ENCODE measurements around the gene FBN2.

FBN2 gene

GRCh38 chr5:128541385-128541784 lies 3.3 kb upstream of the FBN2 start:
- no peak for DNase-seq
- CTCF ChIA-PET = no interaction called here
- H3K9me3 Mint-ChIP-seq = no peaks in the 10 kb centered on the region
- H3K4me3 Mint-ChIP-seq = no peak overlapping the region
- H3K27me3 Mint-ChIP-seq = peaks cover 32% of the 10 kb centered on the region
- no peak overlapping the region for H3K27ac Mint-ChIP-seq
- H3K4me1 Mint-ChIP-seq = no peaks in the 10 kb centered on the region
- H3K36me3 Mint-ChIP-seq = peaks cover under 1% of the 10 kb centered on the region

GRCh38 chr5:128539038-128539429 lies 989 bp upstream of the FBN2 start:
- Mint-ChIP-seq H3K4me3 (no peak overlapping the region), H3K4me1 (no peaks in the 10 kb centered on the region), H3K27me3 (peaks cover 36% of the 10 kb centered on the region), H3K9me3 (no peaks in the 10 kb centered on the region), H3K27ac (no peak overlapping the region), H3K36me3 (peaks cover 2% of the 10 kb centered on the region)
- CTCF ChIA-PET = no interaction called here
- no peak for DNase-seq

GRCh38 chr5:128538250-128539037 lies 399 bp upstream of the FBN2 start:
- H3K27ac Mint-ChIP-seq = no peak overlapping the region
- peaks cover 36% of the 10 kb centered on the region for H3K27me3 Mint-ChIP-seq
- no peaks in the 10 kb centered on the region for H3K4me1 Mint-ChIP-seq
- H3K36me3 Mint-ChIP-seq = peaks cover 2% of the 10 kb centered on the region
- CTCF ChIA-PET = no interaction called here
- no peaks in the 10 kb centered on the region for H3K9me3 Mint-ChIP-seq
- no peak for DNase-seq
- H3K4me3 Mint-ChIP-seq = no peak overlapping the region

- Mint-ChIP-seq H3K4me1 (no peaks in the 10 kb centered on the region), H3K9me3 (no peaks in the 10 kb centered on the region), H3K27ac (no peak overlapping the region), H3K4me3 (no peak overlapping the region), H3K27me3 (peaks cover 36% of the 10 kb centered on the region), H3K36me3 (peaks cover 2% of the 10 kb centered on the region)
- DNase-seq = no peak
- CTCF ChIA-PET = no interaction called here
These were observed 635 bp downstream of the FBN2 start for GRCh38 chr5:128537221-128537999.

- no peak overlapping the region for H3K4me3 Mint-ChIP-seq
- H3K27me3 Mint-ChIP-seq = peaks cover 36% of the 10 kb centered on the region
- no peak overlapping the region for H3K27ac Mint-ChIP-seq
- CTCF ChIA-PET = no interaction called here
- peaks cover 2% of the 10 kb centered on the region for H3K36me3 Mint-ChIP-seq
- DNase-seq = no peak
- H3K4me1 Mint-ChIP-seq = no peaks in the 10 kb centered on the region
- H3K9me3 Mint-ChIP-seq = no peaks in the 10 kb centered on the region
These were observed 1.5 kb downstream of the FBN2 start for GRCh38 chr5:128536254-128537220.

GRCh38 chr5:128535251-128535650 lies 2.8 kb downstream of the FBN2 start:
- no peak for DNase-seq
- CTCF ChIA-PET = no interaction called here
- H3K4me3 Mint-ChIP-seq = no peak overlapping the region
- H3K36me3 Mint-ChIP-seq = peaks cover 2% of the 10 kb centered on the region
- no peaks in the 10 kb centered on the region for H3K9me3 Mint-ChIP-seq
- no peaks in the 10 kb centered on the region for H3K4me1 Mint-ChIP-seq
- peaks cover 36% of the 10 kb centered on the region for H3K27me3 Mint-ChIP-seq
- H3K27ac Mint-ChIP-seq = no peak overlapping the region

GRCh38 chr5:128534726-128535125 lies 3.3 kb downstream of the FBN2 start:
- peaks cover 2% of the 10 kb centered on the region for H3K36me3 Mint-ChIP-seq
- peaks cover 36% of the 10 kb centered on the region for H3K27me3 Mint-ChIP-seq
- CTCF ChIA-PET = no interaction called here
- H3K4me1 Mint-ChIP-seq = no peaks in the 10 kb centered on the region
- no peaks in the 10 kb centered on the region for H3K9me3 Mint-ChIP-seq
- no peak for DNase-seq
- no peak overlapping the region for H3K4me3 Mint-ChIP-seq
- H3K27ac Mint-ChIP-seq = no peak overlapping the region

- Mint-ChIP-seq H3K27me3 (peaks cover 18% of the 10 kb centered on the region), H3K4me1 (no peaks in the 10 kb centered on the region), H3K4me3 (no peak overlapping the region), H3K27ac (no peak overlapping the region), H3K9me3 (no peaks in the 10 kb centered on the region), H3K36me3 (peaks cover 2% of the 10 kb centered on the region)
- DNase-seq = no peak
- CTCF ChIA-PET = no interaction called here
These were observed 5.3 kb downstream of the FBN2 start for GRCh38 chr5:128532776-128533175.

- CTCF ChIA-PET = no interaction called here
- Mint-ChIP-seq H3K4me1 (no peaks in the 10 kb centered on the region), H3K27ac (no peak overlapping the region), H3K4me3 (no peak overlapping the region), H3K27me3 (peaks cover 12% of the 10 kb centered on the region), H3K9me3 (no peaks in the 10 kb centered on the region), H3K36me3 (peaks cover 2% of the 10 kb centered on the region)
- DNase-seq = no peak
These were observed 5.9 kb downstream of the FBN2 start for GRCh38 chr5:128532127-128532526.

GRCh38 chr5:128528637-128529255 lies 9.3 kb downstream of the FBN2 start:
- CTCF ChIA-PET = no interaction called here
- H3K27ac Mint-ChIP-seq = no peak overlapping the region
- DNase-seq = no peak
- no peak overlapping the region for H3K4me3 Mint-ChIP-seq
- H3K4me1 Mint-ChIP-seq = no peaks in the 10 kb centered on the region
- no peaks in the 10 kb centered on the region for H3K9me3 Mint-ChIP-seq
- H3K36me3 Mint-ChIP-seq = no peaks in the 10 kb centered on the region
- H3K27me3 Mint-ChIP-seq = no peaks in the 10 kb centered on the region

GRCh38 chr5:128528126-128528525 lies 9.9 kb downstream of the FBN2 start:
- no peak for DNase-seq
- CTCF ChIA-PET = no interaction called here
- H3K27ac Mint-ChIP-seq = no peak overlapping the region
- H3K9me3 Mint-ChIP-seq = no peaks in the 10 kb centered on the region
- H3K27me3 Mint-ChIP-seq = no peaks in the 10 kb centered on the region
- no peaks in the 10 kb centered on the region for H3K4me1 Mint-ChIP-seq
- no peaks in the 10 kb centered on the region for H3K36me3 Mint-ChIP-seq
- no peak overlapping the region for H3K4me3 Mint-ChIP-seq

- H3K27me3 Mint-ChIP-seq = no peaks in the 10 kb centered on the region
- H3K4me1 Mint-ChIP-seq = no peaks in the 10 kb centered on the region
- H3K9me3 Mint-ChIP-seq = no peaks in the 10 kb centered on the region
- no peak overlapping the region for H3K27ac Mint-ChIP-seq
- no peaks in the 10 kb centered on the region for H3K36me3 Mint-ChIP-seq
- CTCF ChIA-PET = no interaction called here
- DNase-seq = no peak
- H3K4me3 Mint-ChIP-seq = no peak overlapping the region
These were observed 11.0 kb downstream of the FBN2 start for GRCh38 chr5:128527077-128527476.

- no peak overlapping the region for H3K4me3 Mint-ChIP-seq
- H3K36me3 Mint-ChIP-seq = no peaks in the 10 kb centered on the region
- CTCF ChIA-PET = no interaction called here
- no peaks in the 10 kb centered on the region for H3K9me3 Mint-ChIP-seq
- no peak overlapping the region for H3K27ac Mint-ChIP-seq
- no peaks in the 10 kb centered on the region for H3K4me1 Mint-ChIP-seq
- DNase-seq = no peak
- H3K27me3 Mint-ChIP-seq = no peaks in the 10 kb centered on the region
These were observed 15.7 kb downstream of the FBN2 start for GRCh38 chr5:128522336-128522735.

GRCh38 chr5:128519827-128520226 lies 18.2 kb downstream of the FBN2 start:
- Mint-ChIP-seq H3K27me3 (no peaks in the 10 kb centered on the region), H3K4me1 (no peaks in the 10 kb centered on the region), H3K36me3 (no peaks in the 10 kb centered on the region), H3K27ac (no peak overlapping the region), H3K4me3 (no peak overlapping the region), H3K9me3 (no peaks in the 10 kb centered on the region)
- CTCF ChIA-PET = no interaction called here
- DNase-seq = no peak
